ENCODE data around the gene LMBR1L. TPM values are rescaled to one million over a fixed set of nuclear protein-coding genes. Genes with fewer than 3 reads are reported as not detected.

Gene LMBR1L
- total and polyA plus RNA-seq, 2 of the 13 experiments (the other 11 are each of a cell fraction or from before 2014, with no cell fraction given), result 12.2 to 65.9 TPM

GRCh38 chr12:49111206-49111605 is 559 bp upstream of the LMBR1L start:
- no TSS peak for BruUV-seq (replicated peaks)
- Histone ChIP-seq H2AFZ (ENCODE audit: low read length) (peak overlapping the region; percentile 87), H3K27me3 (ENCODE audit: control insufficient read depth in 1 of 2, insufficient read depth in 2 of 2, low read length in 2 of 2) (no peaks in the 10 kb centered on the region; a peak in 1 of 5 replicates), H3K36me3 (replicated peaks in 1 of 2; ENCODE audit: control insufficient read depth in 1 of 2, insufficient read depth in 2 of 2, low read length in 2 of 2) (peaks cover 0 to 6% of the 10 kb centered on the region in 2 experiments; a peak in 1 of 5 replicates), H3K9me3 (ENCODE audit: low read length) (no peaks in the 10 kb centered on the region), H4K20me1 (ENCODE audit: insufficient read depth, low read length) (0 out of 2 replicates have a peak, but pooled peaks cover 9% of the 10 kb centered on the region), H3K4me3 (replicated peaks in 1 of 3; ENCODE audit: insufficient read depth in 1 of 3, low read depth in 2 of 3, low read length in 3 of 3) (peak overlapping the region; percentile 65 to 95 (median 75)), H3K27ac (ENCODE audit: extremely low read length, insufficient read depth, low read length) (peak overlapping the region; percentile 27), H3K79me2 (ENCODE audit: insufficient read depth, low read length) (peaks cover 15% of the 10 kb centered on the region), H3K9ac (ENCODE audit: insufficient read depth, low read depth, low read length) (peak overlapping the region; percentile 75), H3K4me2 (ENCODE audit: low read depth, low read length) (peak overlapping the region; percentile 91), H3K4me1 (ENCODE audit: insufficient read depth, low read length) (peaks cover 21% of the 10 kb centered on the region)
- POLR2A ChIA-PET, result interaction anchor here (0.8 to 3.8 kb wide), 8 partner anchors 8 to 94 kb away, joined by 3 to 57 read pairs (median 4); partner anchors contain the start of genes DHH, RHEBL1 and TUBA1B
- in situ Hi-C loops (cut with HindIII; ENCODE audit: extremely low pct_ligation_motif_present, low pct_unique_long_range_greater_than_20kb) (no loop called here), intact Hi-C loops (cut with micrococcal nuclease; ENCODE audit: unreplicated experiment) (no loop called here)
- ATAC-seq (peak; percentile 15; the same call in 2 of the 3 replicates), FAIRE-seq (no peak), DNase-seq (ENCODE audit: low spot score) (no peak)
- 31% methylated on average over 6 of the region's 6 CpGs for WGBS (ENCODE audit: low lambda C conversion rate)
- CTCF ChIA-PET (ENCODE audit: low intra/inter-chr PET ratio, low total read pairs), result interaction anchor here (1.3 kb wide), 1 partner anchor 23 kb away, joined by 3 read pairs; no protein-coding TSS in a partner anchor
- TF ChIP-seq ZNF619 (CRISPR knock-in tag; IDR thresholded peaks at IDR 0.05), result no peak
- no peak for TF ChIP-seq REST (IDR thresholded peaks at IDR 0.05; ENCODE audit: borderline replicate concordance in 1 of 2, low read depth in 1 of 2, low read length in 2 of 2)
- no peak for TF ChIP-seq ZXDC (CRISPR knock-in tag; IDR thresholded peaks at IDR 0.05)
- TF ChIP-seq ZNF430 (CRISPR knock-in tag; IDR thresholded peaks at IDR 0.05), result 0 out of 2 replicates have a peak, but pooled peaks have one; percentile 5
- TF ChIP-seq ZNF577 (CRISPR knock-in tag; IDR thresholded peaks at IDR 0.05; ENCODE audit: borderline replicate concordance, low read depth), result no peak
- peak; percentile 1 for TF ChIP-seq ZNF781 (CRISPR knock-in tag; IDR thresholded peaks at IDR 0.05; ENCODE audit: borderline replicate concordance, not compliant biosample characterization)
- TF ChIP-seq ZNF576 (CRISPR knock-in tag; IDR thresholded peaks at IDR 0.05), result no peak
- TF ChIP-seq ZNF414 (CRISPR knock-in tag; IDR thresholded peaks at IDR 0.05), result 0 out of 2 replicates have a peak, but pooled peaks have one; percentile 24
- 0 out of 2 replicates have a peak, but pooled peaks have one; percentile 15 for TF ChIP-seq ZNF512B (CRISPR knock-in tag; IDR thresholded peaks at IDR 0.05; ENCODE audit: borderline replicate concordance)
- 0 out of 2 replicates have a peak, but pooled peaks have one; percentile 13 for TF ChIP-seq ZNF777 (CRISPR knock-in tag; IDR thresholded peaks at IDR 0.05)
- peak; percentile 72 for TF ChIP-seq ZKSCAN1 (IDR thresholded peaks at IDR 0.05; ENCODE audit: low read length)
- TF ChIP-seq RFX3 (CRISPR knock-in tag; IDR thresholded peaks at IDR 0.05), result no peak
- no peak for TF ChIP-seq THYN1 (CRISPR knock-in tag; IDR thresholded peaks at IDR 0.05; ENCODE audit: borderline replicate concordance, low read depth)
